Measurements from ENCODE around the gene JTB. TPM values are rescaled to one million over a fixed set of nuclear protein-coding genes. Genes with fewer than 3 reads are reported as not detected.

The JTB gene
- total RNA-seq, 4 donors from 2014 or later, result 144 to 225 (median 204) TPM

DNA sequence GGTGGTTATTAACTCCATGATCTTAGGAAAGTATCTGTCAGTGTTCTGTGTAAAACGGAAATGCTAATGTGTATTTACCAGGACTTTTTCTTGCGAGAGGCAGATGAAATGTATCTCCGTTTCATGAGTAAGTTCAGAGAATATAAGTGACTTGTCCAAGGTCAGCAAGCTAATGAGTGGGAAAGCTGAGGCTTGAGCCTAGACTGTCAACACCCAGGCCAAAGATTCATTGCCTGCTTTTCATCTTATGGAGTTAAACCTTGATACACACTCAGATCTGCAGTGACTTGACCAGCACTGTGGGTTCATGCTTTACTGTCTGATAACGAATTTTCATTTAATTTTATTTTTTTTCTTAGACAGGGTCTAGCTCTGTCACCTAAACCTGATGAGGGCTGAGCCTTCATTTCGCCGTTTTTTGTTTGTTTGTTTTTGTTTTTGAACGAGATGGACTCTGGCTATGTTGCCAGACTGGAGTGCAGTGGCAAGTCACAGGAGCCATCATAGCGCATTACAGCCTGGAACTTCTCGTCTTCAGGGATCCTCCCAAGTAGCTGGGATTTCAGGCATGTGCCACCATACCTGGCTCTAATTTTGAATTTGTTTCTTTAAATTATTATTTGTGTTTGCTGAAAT, 918 bp upstream of the JTB start:
- intact Hi-C loops (cut with DNase I), result no loop called here
- peaks cover 0 to 32% (median 19%) of the 10 kb centered on the region in 3 donors for H3K4me1 ChIP-seq
- 48 to 54% methylated on average over 9 of the region's 9 CpGs for WGBS, 2 donors
- peaks cover 8 to 72% (median 22%) of the 10 kb centered on the region in 3 donors for H3K36me3 ChIP-seq
- no peak for DNase-seq
- no peaks in the 10 kb centered on the region for H3K9me3 ChIP-seq
- H3K27ac ChIP-seq, result peak overlapping the region; percentile 90 to 94 (median 94)
- peak overlapping the region; percentile 84 to 90 (median 88) for H3K4me3 ChIP-seq
- TF ChIP-seq POLR2A (IDR thresholded peaks at IDR 0.05), result no peak
- TF ChIP-seq, protein P1, sequence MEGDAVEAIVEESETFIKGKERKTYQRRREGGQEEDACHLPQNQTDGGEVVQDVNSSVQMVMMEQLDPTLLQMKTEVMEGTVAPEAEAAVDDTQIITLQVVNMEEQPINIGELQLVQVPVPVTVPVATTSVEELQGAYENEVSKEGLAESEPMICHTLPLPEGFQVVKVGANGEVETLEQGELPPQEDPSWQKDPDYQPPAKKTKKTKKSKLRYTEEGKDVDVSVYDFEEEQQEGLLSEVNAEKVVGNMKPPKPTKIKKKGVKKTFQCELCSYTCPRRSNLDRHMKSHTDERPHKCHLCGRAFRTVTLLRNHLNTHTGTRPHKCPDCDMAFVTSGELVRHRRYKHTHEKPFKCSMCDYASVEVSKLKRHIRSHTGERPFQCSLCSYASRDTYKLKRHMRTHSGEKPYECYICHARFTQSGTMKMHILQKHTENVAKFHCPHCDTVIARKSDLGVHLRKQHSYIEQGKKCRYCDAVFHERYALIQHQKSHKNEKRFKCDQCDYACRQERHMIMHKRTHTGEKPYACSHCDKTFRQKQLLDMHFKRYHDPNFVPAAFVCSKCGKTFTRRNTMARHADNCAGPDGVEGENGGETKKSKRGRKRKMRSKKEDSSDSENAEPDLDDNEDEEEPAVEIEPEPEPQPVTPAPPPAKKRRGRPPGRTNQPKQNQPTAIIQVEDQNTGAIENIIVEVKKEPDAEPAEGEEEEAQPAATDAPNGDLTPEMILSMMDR (IDR thresholded peaks at IDR 0.05), result no peak
- no peaks in the 10 kb centered on the region for H3K27me3 ChIP-seq

DNA sequence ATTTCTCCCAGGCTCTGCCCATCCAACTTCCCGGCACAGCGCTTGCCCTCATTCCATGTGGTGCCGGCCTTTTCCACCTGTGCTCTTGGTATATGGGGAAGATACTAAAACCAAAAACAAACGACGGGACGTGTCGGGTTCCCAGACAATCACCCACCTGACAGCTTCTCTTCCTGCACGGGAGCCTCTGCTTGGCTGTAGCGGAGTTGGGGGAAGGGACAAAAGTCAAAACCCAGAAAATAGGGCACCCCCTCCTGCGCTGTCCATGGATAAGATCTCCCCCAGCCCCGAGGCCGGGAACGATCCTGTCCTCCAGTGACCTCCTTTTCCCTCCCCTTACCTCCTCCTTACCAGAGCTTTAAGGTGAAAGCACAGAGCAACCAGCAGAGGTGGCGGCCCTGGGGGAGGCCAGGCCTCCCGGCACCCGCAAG, 640 bp downstream of the JTB start:
- DNase-seq, result no peak

DNA sequence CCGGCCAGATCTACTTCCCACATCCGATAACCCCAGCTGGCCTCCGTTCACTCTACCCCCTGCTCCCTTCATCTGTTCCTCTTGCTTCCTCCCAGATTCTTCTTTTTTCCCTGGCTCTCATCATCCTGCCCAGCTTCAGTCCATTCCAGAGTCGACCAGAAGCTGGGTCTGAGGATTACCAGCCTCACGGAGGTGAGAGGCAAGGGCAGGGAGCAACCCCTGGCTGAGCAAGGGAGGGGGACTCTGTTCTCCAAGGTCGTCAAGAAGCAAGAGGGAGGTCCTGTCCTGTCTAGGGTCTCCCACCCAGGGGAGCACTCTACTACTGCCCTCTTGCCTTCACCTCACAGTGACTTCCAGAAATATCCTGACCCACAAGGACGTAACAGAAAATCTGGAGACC, 3.9 kb downstream of the JTB start:
- Histone ChIP-seq H3K9me3 (no peaks in the 10 kb centered on the region), H3K36me3 (peaks cover 8 to 40% (median 14%) of the 10 kb centered on the region in 3 donors), H3K4me3 (no peak overlapping the region), H3K4me1 (peaks cover 0 to 31% (median 23%) of the 10 kb centered on the region in 3 donors), H3K27me3 (no peaks in the 10 kb centered on the region), H3K27ac (no peak overlapping the region)
- intact Hi-C loops (cut with DNase I), result no loop called here
- 73 to 78% methylated on average over 6 to 7 of the region's 7 CpGs for WGBS, 2 donors
- TF ChIP-seq, protein P1 (IDR thresholded peaks at IDR 0.05), result no peak
- TF ChIP-seq POLR2A (IDR thresholded peaks at IDR 0.05), result no peak
- no peak for DNase-seq

More for the DNA sequence above, 640 bp downstream of the JTB start:
- no peaks in the 10 kb centered on the region for H3K27me3 ChIP-seq
- H3K36me3 ChIP-seq, result peaks cover 8 to 67% (median 17%) of the 10 kb centered on the region in 3 donors
- TF ChIP-seq POLR2A (IDR thresholded peaks at IDR 0.05), result no peak
- H3K4me1 ChIP-seq, result peaks cover 0 to 32% (median 19%) of the 10 kb centered on the region in 3 donors
- WGBS, 2 donors, result 0% methylated on average over 6 to 15 of the region's 16 CpGs
- intact Hi-C loops (cut with DNase I), result no loop called here
- peak overlapping the region; percentile 84 to 90 (median 88) for H3K4me3 ChIP-seq
- H3K27ac ChIP-seq, result peak overlapping the region; percentile 90 to 94 (median 94)
- no peaks in the 10 kb centered on the region for H3K9me3 ChIP-seq

DNA sequence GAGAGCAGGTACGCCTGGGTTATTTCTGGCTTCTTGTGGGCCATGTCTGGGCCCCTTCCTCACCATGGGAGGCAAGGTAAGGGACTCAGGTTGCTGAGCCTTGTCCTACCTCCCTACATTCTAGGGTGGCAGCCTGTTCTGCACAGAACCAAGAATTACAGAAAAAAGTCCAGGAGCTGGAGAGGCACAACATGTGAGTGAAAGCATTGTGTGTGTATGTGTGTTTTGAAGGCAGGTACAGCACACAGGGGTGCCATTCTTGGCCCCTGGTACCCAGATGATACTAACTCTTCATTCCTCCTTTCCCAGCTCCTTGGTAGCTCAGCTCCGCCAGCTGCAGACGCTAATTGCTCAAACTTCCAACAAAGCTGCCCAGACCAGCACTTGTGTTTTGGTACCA, 4.4 kb downstream of the JTB start:
- 92 to 93% methylated on average over 3 of the region's 3 CpGs for WGBS, 2 donors
- TF ChIP-seq, protein P1 (IDR thresholded peaks at IDR 0.05), result no peak
- no peak for TF ChIP-seq POLR2A (IDR thresholded peaks at IDR 0.05)
- DNase-seq, result no peak
- intact Hi-C loops (cut with DNase I), result no loop called here
- H3K9me3 ChIP-seq, result no peaks in the 10 kb centered on the region
- H3K27me3 ChIP-seq, result no peaks in the 10 kb centered on the region
- H3K36me3 ChIP-seq, result peaks cover 8 to 40% (median 14%) of the 10 kb centered on the region in 3 donors
- H3K27ac ChIP-seq, result no peak overlapping the region
- peaks cover 0 to 31% (median 23%) of the 10 kb centered on the region in 3 donors for H3K4me1 ChIP-seq
- H3K4me3 ChIP-seq, result no peak overlapping the region

DNA sequence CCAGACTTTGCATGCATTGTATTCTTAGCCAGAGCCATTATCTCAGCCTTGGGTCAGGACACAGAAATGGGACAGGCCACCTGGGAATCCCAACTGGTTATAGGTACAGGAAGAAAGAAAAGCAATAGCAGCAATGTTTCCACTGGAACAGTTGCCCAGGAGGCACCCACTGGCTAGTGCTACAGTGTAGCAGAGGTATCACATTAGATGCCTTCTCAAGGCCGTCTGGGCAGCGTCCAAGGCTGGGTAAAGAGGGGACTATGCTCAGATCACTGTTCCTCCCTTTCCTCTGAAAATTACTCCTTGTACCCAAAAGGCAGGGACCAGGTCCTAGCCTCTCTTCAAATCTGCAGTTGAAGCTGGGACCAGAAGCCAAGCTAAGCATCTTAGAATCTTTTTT, 7.1 kb downstream of the JTB start:
- Histone ChIP-seq H3K9me3 (no peaks in the 10 kb centered on the region), H3K4me3 (no peak overlapping the region), H3K36me3 (peaks cover 8 to 30% (median 11%) of the 10 kb centered on the region in 3 donors), H3K27ac (no peak overlapping the region), H3K4me1 (peaks cover 11 to 33% (median 19%) of the 10 kb centered on the region in 3 donors), H3K27me3 (no peaks in the 10 kb centered on the region)
- TF ChIP-seq, protein P1 (IDR thresholded peaks at IDR 0.05), result no peak
- no peak for TF ChIP-seq POLR2A (IDR thresholded peaks at IDR 0.05)
- intact Hi-C loops (cut with DNase I), result no loop called here
- WGBS, 2 donors, result 84 to 87% methylated on average over 2 of the region's 2 CpGs
- DNase-seq, result no peak

Measured in esophagus squamous epithelium (tissue), 5 donors.